Activated gamma-delta T cell (primary cell): ENCODE data around the gene MEIOSIN.
"Not testable (repeated sequence)": the region's sequence is repeated elsewhere in the genome, so short reads cannot be mapped to it uniquely, and the experiment has no call there.

ENCODE experiments used
- DNase-seq: peaks from one replicate; lab custom pipeline; 2025; lab: John Stamatoyannopoulos, UW

MEIOSIN gene

DNA sequence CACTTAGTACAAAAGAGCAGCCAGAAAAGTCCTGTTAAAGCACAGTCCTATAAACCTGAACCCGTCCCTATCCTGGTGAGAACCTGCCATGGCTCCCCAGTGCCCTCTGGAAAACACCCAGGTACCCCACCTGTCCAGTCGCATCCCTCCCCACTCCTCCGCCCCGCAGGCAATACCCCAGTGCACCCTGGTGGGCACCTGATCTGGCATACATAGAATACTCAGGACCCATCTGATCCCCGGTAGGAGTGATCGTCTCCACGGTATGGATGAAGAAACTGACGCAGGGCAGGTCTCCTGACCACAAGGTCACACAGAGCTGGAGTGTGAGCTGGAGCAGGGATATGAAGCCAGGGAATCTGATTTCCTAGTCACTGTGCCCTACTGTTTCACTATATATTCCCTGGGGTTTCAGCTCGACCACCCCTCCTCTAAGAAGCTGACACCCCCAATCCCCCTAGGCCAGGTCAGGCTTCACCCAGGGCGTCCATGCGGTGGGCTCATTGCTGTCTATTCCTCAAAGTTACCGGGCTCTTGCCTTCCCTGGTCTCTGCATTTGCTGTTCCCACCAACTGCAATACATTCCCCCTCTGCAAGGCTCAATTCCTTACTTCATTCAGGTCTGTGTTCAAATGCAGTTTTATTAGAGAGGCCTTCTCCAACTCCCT, 15.1 kb upstream of the MEIOSIN start:
- DNase-seq: no peak

DNA sequence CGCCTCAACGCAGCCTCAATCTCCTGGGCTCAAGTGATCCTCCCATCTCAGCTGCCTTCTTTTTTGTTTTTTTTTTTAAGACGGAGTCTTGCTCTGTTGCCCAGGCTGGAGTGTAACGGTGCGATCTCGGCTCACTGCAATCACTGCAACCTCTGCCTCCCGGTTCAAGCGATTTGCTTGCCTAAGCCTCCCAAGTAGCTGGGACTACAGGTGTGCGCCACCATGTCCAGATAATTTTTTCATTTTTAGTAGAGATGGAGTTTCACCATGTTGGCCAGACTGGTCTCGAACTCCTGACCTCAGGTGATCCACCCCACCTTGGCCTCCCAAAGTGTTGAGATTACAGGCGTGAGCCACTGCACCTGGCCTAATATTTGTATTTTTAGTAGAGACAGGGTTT, 13.2 kb upstream of the MEIOSIN start:
- DNase-seq: not testable (repeated sequence)

DNA sequence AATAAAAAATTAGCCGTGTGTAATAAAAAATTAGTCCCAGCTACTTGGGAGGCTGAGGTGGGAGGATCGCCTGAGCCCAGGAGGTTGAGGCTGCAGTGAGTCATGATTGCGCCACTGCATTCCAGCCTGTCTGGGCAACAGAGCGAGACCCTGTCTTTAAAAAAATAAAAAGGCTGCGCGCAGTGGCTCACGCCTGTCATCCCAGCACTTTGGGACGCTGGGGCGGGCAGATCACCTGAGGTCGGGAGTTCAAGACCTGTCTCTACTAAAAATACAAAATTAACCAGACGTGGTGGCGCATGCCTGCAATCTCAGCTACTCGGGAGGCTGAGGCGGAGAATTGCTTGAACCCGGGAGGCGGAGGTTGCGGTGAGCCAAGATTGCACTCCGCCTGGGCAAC, 4.6 kb upstream of the MEIOSIN start:
- DNase-seq: not testable (repeated sequence)

DNA sequence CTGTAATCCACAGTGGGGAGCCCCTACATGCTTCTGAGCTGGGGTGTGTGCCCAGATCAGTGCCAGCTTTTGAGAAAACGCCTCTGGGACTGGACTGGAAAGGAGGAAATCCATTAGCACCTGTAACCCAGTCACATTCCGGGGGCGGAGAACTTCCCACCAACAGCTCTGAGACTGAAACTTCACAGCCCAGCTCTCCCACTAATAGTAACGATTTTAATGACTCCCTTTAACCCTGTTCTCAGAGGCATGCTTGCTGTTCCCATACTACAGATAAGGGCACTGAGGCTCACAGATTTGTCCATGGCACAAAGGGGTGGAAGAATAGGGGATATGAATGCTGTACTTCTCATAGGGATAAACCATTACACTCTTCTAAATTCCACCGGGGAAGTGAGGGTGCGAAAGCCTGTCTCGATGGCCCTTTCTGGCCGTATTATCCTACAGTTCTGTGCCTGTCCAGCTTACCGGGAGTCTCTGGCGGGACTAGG, 3.4 kb upstream of the MEIOSIN start:
- no peak for DNase-seq

DNA sequence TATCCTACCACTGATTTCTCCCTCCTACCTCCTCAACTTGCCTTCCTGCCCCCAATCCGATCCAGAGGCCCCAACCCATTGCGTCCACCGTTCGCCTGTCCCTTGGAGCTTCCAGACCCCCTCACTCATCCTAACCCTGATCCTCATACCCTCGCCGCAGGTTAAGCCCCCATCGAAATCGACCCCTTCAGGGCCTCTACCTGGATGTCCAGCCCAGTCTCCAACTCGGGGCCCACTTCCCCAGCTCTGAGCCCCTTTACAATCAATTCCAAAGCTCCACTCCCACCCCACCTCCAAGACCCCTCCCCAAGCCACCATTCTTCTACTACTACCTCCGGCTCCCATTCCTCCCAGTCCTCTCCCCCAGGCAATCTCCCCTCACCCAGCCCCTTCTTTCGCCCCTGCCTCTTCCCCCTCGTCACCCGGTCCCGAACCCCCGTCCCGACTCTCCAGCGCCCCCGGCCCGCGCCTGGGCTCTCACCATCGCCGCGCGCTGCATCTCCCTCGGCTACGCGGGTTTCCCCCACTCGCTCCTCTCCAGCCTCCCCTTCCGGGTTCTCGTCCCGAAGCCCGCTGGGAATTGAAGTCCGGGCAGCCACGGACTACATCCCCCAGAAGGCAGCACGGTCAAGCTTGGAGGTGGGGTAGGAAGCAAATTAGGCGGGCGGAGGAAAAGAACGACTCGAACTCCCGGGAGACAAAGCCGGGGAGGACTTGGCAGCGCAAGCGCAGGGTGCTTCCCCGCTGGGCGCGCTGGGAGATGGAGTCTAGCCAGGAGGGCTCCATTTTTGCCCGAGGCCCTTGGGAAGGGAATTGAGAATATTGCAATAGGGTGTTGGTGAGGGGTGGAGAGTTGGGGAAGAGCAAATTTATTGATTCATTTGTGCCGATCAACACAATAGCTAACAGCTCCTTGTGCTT, 2.6 kb upstream of the MEIOSIN start, which contains the start of gene FBXO46:
Gene FBXO46, minus strand, starts transcription at position 529 of the 921 bp plus-strand sequence. CDS start 17,401 bp downstream, outside the sequence.
- DNase-seq: peak; percentile 68

DNA sequence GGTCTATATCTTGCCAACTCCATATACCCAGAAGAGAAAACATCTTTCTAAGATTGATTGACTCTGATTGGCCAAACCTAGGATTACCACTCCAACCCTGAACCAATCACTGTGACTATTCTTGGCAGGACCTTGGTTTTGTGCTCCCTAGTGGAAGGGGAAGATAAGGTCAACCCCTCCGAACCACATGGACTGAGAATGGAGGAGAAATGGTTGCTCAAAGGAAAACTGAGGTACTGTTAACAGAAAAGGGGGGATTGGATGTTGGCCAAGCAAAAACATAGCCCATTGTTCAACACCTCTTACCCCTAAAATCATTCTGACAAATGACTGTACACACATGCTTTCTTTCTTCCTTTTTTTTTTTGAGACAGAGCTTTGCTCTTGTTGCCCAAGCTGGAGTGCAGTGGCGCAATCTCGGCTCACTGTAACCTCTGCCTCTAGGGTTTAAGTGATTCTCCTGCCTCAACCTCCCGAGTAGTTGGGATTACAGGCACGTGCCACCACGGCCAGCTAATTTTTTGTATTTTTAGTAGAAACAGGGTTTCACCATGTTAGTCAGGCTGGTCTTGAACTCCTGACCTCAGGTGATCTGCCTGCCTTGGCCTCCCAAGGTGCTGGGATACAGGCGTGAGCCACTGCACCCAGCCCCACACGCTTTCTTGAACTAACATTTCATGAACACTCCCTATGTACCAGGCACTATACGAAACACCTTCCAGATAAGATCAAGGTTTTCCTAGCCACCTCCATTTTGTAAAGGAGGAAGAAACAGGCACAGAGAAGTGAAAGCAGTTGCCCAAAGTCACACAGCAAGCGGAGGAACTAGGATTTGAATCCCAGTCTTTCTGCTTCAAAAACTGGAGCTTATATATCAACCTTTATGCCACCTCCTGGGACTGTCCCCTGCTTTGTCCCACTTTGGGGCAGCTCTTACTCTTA, 6.5 kb downstream of the MEIOSIN start:
- DNase-seq: no peak

DNA sequence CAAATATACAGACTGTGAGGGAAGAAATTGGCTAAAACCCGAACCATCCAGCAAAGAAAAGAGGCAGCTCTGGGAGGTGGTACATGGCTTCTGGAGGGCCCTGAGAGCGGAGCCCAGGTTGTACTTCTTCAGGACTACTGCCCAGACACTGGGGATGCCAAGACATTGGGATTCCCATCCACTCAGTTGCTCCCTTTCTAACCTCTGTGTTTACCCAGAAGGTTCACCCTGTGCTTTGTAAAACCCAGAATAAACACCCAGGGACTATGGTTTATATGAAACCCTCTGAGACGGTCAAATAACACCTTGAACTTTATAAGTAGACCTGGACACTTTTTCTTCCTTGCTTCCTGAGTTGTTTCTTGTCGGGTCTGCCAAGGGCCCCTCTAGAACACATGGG, 9.7 kb downstream of the MEIOSIN start:
- DNase-seq: no peak

DNA sequence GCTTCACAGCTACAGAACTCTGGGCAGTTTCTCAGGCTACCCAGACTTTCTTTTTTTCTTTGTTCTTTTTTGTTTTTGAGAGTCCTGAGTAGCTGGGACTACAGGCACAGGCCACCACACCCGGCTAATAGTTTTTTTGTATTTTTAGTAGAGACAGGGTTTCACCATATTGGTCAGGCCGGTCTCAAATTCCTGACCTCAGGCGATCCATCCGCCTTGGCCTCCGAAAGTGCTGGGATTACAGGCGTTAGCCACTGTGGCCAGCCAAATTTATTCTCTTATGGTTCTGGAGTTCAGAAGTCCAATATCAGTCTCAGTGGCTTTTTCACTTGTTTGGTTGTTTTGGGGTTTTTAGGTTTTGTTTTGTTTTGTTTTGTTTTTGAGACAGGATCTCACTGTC, 12.4 kb downstream of the MEIOSIN start:
- no peak for DNase-seq

DNA sequence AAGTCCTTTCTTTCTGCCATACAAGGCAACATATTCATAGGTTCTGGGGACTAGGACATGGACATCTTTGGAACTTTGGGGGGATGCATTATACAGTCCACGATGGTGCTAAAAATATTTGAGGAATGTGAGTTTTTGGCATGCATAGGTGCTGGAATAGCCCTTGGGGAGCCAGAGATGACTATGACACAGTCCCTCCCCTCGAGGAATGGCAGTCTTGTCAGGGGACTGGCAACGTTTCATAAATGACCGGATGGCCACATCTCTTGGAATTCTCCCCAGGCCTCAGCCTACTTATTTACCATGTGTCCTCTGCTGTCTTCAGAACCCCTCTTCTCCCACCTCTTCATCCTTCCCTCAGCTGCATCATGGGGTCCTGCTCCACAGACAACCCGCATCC, 13.6 kb downstream of the MEIOSIN start:
- DNase-seq: no peak

DNA sequence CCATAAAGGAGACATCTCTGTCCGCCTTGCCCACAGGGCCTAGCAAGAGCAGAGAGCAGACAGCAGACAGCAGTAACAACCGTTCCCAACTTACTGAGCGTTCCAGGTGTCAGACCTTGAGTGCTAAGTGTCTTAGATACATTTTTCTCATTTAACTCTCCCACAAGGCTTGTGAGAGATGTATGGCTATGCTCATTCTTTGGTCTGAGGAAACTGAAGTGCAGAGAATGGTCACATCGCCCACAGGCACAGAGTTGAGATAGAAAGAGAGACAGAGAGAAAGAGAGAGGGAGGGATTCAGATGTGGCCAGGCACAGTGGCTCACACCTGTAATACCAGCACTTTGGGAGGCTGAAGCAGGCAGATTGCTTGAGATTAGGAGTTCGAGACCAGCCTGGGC, 14.3 kb downstream of the MEIOSIN start:
- DNase-seq: no peak

DNA sequence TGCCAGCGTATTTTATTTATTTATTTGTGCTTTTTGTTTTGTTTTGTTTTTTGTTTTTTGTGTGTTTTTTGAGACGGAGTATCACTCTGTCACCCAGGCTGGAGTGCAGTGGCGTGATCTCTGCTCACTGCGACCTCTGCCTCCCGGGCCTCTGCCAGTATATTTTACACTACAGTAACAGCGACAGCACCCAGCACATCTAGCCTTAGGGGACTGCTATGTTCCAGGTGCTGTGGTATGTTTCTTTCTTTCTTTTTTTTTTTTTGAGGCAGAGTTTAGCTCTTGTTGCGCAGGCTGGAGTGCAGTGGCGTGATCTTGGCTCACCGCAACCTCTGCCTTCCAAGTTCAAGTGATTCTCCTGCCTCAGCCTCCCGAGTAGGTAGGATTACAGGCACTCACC, 18.2 kb downstream of the MEIOSIN start:
- DNase-seq: not testable (repeated sequence)

DNA sequence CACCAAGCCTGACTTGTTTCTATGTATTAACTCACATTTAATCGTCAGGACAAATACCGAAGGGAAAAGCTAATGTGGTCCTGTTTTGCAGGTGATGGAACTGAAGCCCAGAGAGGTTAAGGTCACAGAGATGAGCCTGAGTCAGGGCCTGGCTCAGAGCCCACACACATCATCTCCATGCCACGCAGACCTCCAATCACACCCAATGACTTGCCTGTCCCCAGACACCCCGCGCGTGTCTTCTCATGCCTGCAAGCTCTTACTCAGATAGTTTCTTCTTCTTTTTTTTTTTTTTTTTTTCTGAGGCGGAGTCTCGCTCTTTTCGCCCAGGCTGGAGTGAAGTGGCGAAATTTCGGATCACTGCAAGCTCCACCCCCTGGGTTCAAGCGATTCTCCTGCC, 19.4 kb downstream of the MEIOSIN start:
- no peak for DNase-seq

DNA sequence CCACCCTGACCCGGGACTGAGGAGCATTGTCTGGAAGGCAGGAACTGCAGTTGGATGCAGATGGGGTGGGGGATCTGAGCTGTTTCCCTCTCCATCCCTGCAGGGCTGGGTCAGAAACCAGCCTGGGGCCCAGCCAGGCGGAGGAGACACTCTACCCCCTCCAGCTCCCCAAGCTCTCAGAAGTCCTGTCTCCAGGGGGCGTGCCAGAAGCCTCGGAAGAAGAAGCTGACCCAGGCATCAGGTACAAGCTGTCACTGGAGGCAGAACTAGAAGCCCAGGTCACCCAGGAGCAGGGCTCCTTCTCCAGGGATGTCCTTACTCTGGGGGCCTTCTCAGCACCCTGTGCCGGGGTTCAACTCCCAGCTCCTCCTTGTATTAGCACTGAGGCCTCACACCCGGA, 20.3 kb downstream of the MEIOSIN start:
- no peak for DNase-seq

DNA sequence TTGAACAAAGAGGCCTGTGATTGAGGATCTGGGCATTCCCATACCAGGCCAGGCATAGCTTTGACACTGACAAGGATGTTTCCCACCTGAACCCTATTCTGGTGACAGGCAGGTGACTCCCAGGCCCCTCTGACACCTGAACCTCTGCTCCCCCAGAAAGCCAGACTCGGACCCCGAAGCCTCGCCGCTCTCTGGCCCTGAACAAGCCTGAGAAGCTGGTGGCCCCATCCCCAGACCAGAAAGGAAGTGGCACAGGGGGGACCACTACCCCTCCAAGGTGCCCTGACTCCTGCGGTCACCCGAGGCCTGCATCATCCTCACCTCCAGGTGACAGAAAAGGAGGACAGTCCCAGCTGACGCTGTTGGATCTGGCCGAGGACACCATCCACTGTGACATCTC, 21.1 kb downstream of the MEIOSIN start:
- DNase-seq: no peak

DNA sequence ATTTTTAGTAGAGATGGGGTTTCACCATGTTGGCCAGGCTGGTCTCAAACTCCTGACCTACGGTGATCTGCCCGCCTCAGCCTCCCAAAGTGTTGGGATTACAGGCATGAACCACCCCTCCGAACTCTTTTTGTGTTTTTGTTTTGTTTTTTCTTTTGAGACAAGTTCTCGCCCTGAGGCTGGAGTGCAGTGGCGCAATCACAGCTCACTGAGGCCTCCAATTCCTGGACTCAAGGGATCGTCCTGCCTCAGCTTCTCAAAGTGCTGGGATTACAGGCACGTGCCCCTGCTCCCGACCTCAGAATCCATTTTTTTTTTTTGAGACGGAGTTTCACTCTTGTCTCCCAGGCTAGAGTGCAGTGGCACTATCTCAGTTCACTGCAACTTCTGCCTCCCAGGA, 24.5 kb downstream of the MEIOSIN start:
- no peak for DNase-seq

DNA sequence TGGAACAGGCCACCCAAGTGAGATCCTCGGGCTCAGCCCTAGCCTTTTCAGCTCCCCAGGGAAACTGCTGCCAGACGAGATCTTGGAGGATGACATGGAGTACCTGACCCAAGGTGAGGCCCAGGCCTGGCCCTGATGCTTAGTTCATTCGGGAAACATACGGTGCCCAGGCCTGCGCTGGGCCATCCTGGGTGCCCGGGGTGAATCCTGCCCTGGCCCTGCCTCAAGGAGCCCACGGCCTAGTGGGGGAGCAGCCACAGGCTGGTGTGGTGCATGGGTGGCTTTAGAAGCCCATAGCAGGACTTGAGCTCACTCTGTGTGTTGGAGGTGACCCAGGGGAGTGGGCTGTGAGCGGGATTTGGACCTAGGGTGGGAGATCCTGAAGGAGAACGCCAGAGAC, 25.7 kb downstream of the MEIOSIN start:
- DNase-seq: no peak

DNA sequence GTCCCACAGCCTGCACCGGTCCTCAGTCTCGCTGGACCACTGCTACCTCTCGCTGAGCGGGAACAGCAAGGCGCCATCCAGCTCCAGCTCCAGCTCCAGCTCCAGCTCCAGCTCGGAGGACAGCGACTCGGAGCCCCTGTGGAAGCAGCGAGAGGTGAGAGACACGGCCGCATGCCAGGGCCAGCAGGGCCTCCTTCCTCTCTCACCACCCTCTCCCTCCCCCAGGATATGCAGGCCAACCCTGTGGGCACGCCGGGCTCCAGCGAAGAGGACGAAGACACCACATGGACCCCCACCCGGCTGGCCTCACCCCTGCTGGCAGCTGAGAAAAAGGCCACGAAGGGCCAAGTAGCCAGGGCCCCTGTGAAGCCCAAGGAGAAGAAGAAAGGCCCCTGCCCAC, 28.5 kb downstream of the MEIOSIN start:
- DNase-seq: no peak

DNA sequence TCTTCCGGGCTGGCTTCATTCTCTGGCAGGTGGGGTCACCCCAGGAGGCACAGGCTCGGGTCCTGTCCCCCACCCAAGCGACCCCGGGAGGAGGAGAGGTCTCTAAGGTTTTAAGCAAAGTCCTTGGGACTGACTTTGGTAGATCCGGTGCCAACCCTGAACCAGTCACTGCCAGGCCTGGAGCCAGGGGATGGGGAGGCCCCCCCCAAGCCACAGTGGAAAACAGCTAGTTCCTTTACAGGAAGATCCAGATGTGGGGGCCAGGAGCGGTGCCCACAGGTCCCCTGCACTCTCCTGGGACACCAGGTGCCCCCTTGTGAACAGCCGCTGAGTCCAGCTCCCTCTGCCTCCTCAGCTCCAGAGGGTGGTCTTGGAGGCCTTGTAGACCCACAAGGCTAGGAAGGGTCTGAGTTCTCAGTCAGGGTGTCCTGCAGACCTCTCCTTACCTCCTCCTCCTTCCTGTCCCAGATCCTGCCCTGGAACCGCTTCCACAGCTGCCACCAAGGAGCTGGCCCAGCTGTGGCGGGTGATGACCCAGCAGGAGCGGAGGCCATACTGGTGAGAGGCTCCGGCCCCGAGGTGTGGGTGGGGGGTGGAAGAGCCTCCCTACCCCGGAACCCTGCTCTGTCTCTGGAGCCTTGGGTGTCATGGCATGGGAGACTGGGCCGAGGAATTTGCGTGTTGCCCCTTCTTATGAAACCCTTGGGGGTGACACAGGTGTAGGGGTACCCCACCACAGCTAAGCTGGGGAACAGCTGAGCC, 29.8 kb downstream of the MEIOSIN start:
- DNase-seq: no peak

DNA sequence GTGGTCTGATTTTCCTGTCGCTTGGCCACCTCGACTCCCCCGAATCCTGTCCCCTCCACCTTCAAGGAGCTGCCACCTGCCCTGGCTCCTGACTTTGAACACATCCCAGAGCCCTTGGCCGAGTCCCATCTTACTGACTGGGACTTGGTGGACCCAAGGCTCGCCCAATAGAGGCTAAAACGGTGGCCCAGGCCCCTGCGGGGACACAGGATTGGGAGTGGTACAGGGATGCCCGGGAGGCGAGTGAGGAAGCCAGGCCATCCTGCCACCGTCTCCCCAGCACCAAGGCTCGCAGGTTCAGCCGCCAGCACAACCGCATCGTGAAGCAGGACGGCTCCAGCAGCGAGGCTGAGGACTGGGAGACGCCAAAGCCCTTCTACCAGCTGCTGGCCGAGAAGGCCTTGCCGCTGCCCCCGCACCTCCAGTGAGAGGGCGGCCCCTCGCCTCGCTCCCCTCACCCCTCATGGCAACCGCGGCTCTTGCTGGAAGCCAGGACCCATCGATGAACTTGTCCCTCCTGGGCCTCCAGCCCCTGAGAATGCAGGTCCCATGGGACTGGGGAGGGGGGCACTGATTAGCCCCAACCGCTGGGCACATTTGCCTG, 30.6 kb downstream of the MEIOSIN start:
- no peak for DNase-seq

DNA sequence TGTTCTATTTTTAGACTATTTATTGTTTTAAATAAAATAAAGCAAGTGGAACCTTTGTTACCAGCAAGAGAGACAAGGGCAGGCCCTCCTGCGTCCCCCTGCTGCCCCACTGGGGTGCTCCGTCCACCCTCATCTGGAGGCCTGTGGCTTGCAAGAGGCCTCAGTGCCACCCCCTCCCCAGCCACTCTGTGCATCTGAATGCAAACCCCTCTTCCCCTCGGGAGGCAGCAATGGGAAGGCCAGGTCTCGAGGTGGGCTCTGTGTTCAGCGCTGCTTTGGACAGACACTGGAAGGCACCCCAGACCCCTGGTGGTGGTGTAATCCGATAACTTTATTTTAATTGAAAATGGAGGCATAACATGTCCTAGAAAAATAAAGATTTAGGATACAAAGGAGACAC, 31.2 kb downstream of the MEIOSIN start:
- no peak for DNase-seq
